Measurements from ENCODE around the gene DGLUCY. TPM values are rescaled to one million over a fixed set of nuclear protein-coding genes. Genes with fewer than 3 reads are reported as not detected.

Gene DGLUCY
- total and polyA plus RNA-seq, 2 of the 8 experiments (the other 6 are each of a cell fraction or from before 2014, with no cell fraction given) = 24.9 to 31.8 TPM

- TF ChIP-seq RAD21 (IDR thresholded peaks at IDR 0.05 in 1 of 2, conservative IDR thresholded peaks at IDR 0.05 in 1 of 2; ENCODE audit: low read depth in 2 of 2, low read length in 2 of 2) (peak; percentile 81 to 87), POLR2AphosphoS5 (IDR thresholded peaks at IDR 0.05; ENCODE audit: low read depth, low read length) (no peak)
These were observed 26.8 kb downstream of the DGLUCY start (continued) for GRCh38 chr14:91140672-91141071.
